ENCODE data around the gene HCAR3. TPM values are rescaled to one million over a fixed set of nuclear protein-coding genes. Genes with fewer than 3 reads are reported as not detected.

The HCAR3 gene
- total and polyA plus RNA-seq, 2 of the 13 experiments (the other 11 are each of a cell fraction or from before 2014, with no cell fraction given), result 0.11 to 12.8 TPM

GRCh38 chr12:122730215-122731014 is 13.8 kb upstream of the HCAR3 start, which contains the start of gene HCAR1:
Gene HCAR1, minus strand, starts transcription at chr12:122730844. Its CDS starts 505 bp downstream, at chr12:122730339.
- H3K36me3 ChIP-seq (replicated peaks in 1 of 2; ENCODE audit: control insufficient read depth in 1 of 2, insufficient read depth in 2 of 2, low read length in 2 of 2), result no peaks in the 10 kb centered on the region
- in situ Hi-C loops (cut with HindIII; ENCODE audit: extremely low pct_ligation_motif_present, low pct_unique_long_range_greater_than_20kb), result no loop called here
- H3K27me3 ChIP-seq (ENCODE audit: control insufficient read depth in 1 of 2, insufficient read depth in 2 of 2, low read length in 2 of 2), result no peaks in the 10 kb centered on the region
- peaks cover 73% of the 10 kb centered on the region for H3K4me1 ChIP-seq (ENCODE audit: insufficient read depth, low read length)
- H2AFZ ChIP-seq (ENCODE audit: low read length), result peak within 1 kb of the TSS; percentile 91
- ATAC-seq (peak; percentile 83), DNase-seq (ENCODE audit: low spot score) (peak; percentile 40), FAIRE-seq (peak; percentile 34)
- no peaks in the 10 kb centered on the region for H4K20me1 ChIP-seq (ENCODE audit: insufficient read depth, low read length)
- H3K4me2 ChIP-seq (ENCODE audit: low read depth, low read length), result peak within 1 kb of the TSS; percentile 95
- no TSS peak for BruUV-seq (replicated peaks)
- peak within 1 kb of the TSS; percentile 58 for H3K9ac ChIP-seq (ENCODE audit: insufficient read depth, low read depth, low read length)
- POLR2A ChIA-PET, result interaction anchor here (1.4 kb wide), 1 partner anchor 10 kb away, joined by 4 read pairs; no protein-coding TSS in a partner anchor
- WGBS (ENCODE audit: low lambda C conversion rate), result 3% methylated on average over 19 of the region's 32 CpGs
- peak within 1 kb of the TSS; percentile 19 for H3K27ac ChIP-seq (ENCODE audit: extremely low read length, insufficient read depth, low read length)
- no peaks in the 10 kb centered on the region for H3K9me3 ChIP-seq (ENCODE audit: low read length)
- H3K4me3 ChIP-seq (replicated peaks in 1 of 3; ENCODE audit: insufficient read depth in 1 of 3, low read depth in 2 of 3, low read length in 3 of 3), result peak within 1 kb of the TSS; percentile 68 to 80 (median 76)
- intact Hi-C loops (cut with micrococcal nuclease; ENCODE audit: unreplicated experiment), result no loop called here
- CTCF ChIA-PET (ENCODE audit: low intra/inter-chr PET ratio, low total read pairs), result no interaction called here
- H3K79me2 ChIP-seq (ENCODE audit: insufficient read depth, low read length), result no peaks in the 10 kb centered on the region
- TF ChIP-seq RAD21 (CRISPR knock-in tag; IDR thresholded peaks at IDR 0.05) (peak; percentile 20; the same call in 1 of the 2 replicates), SP4 (CRISPR knock-in tag; IDR thresholded peaks at IDR 0.05) (no peak), ZFP36L1 (CRISPR knock-in tag; IDR thresholded peaks at IDR 0.05) (no peak), USF2 (IDR thresholded peaks at IDR 0.05; ENCODE audit: low read depth, low read length) (no peak), USF2 (CRISPR knock-in tag; IDR thresholded peaks at IDR 0.05; ENCODE audit: borderline replicate concordance) (no peak), ZBTB14 (CRISPR knock-in tag; IDR thresholded peaks at IDR 0.05) (no peak), ARNT2 (CRISPR knock-in tag; IDR thresholded peaks at IDR 0.05; ENCODE audit: low read depth) (no peak), SAFB2 (CRISPR knock-in tag; IDR thresholded peaks at IDR 0.05; ENCODE audit: borderline replicate concordance, low read depth) (no peak), JUN (CRISPR knock-in tag; IDR thresholded peaks at IDR 0.05) (no peak), SP2 (CRISPR knock-in tag; IDR thresholded peaks at IDR 0.05) (no peak), ZBTB1 (CRISPR knock-in tag; IDR thresholded peaks at IDR 0.05; ENCODE audit: borderline replicate concordance) (no peak), GABPA (IDR thresholded peaks at IDR 0.05; ENCODE audit: low read depth, low read length) (no peak), GABPA (CRISPR knock-in tag; IDR thresholded peaks at IDR 0.05; ENCODE audit: low read depth) (no peak), RBAK (CRISPR knock-in tag; IDR thresholded peaks at IDR 0.05) (no peak), NRL (CRISPR knock-in tag; IDR thresholded peaks at IDR 0.05; ENCODE audit: borderline replicate concordance) (no peak; the same call in 1 of the 2 replicates), SMYD3 (CRISPR knock-in tag; IDR thresholded peaks at IDR 0.05) (no peak), RXRA (CRISPR knock-in tag; IDR thresholded peaks at IDR 0.05) (peak; percentile 62), KMT2B (CRISPR knock-in tag; IDR thresholded peaks at IDR 0.05) (no peak), SYNCRIP (IDR thresholded peaks at IDR 0.05; ENCODE audit: insufficient read depth, low read depth, low read length) (no peak)
- TF ChIP-seq, protein P1, sequence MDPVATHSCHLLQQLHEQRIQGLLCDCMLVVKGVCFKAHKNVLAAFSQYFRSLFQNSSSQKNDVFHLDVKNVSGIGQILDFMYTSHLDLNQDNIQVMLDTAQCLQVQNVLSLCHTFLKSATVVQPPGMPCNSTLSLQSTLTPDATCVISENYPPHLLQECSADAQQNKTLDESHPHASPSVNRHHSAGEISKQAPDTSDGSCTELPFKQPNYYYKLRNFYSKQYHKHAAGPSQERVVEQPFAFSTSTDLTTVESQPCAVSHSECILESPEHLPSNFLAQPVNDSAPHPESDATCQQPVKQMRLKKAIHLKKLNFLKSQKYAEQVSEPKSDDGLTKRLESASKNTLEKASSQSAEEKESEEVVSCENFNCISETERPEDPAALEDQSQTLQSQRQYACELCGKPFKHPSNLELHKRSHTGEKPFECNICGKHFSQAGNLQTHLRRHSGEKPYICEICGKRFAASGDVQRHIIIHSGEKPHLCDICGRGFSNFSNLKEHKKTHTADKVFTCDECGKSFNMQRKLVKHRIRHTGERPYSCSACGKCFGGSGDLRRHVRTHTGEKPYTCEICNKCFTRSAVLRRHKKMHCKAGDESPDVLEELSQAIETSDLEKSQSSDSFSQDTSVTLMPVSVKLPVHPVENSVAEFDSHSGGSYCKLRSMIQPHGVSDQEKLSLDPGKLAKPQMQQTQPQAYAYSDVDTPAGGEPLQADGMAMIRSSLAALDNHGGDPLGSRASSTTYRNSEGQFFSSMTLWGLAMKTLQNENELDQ (CRISPR knock-in tag; IDR thresholded peaks at IDR 0.05; ENCODE audit: borderline replicate concordance), result no peak
